Right atrium auricular region (tissue), 2 donors: Measurements from ENCODE around the gene LMBRD1. TPM values are rescaled to one million over a fixed set of nuclear protein-coding genes. Genes with fewer than 3 reads are reported as not detected.

Experiments used
- DNase-seq: peaks from one replicate; pipeline ENCODE4 v3.0.0-alpha.2; 2019; ENCODE audit warnings: low spot score
- H3K27ac ChIP-seq, 2 donors: fragments of 200-600 bp; sonication (generic); 1 replicate in 1 of 2; 2 replicates in 1 of 2; pipeline ENCODE4 v1.5.1; 2016 to 2019
- H3K27me3 ChIP-seq, 2 donors: fragments of 200-600 bp; sonication (generic); one replicate each; pipeline versions ENCODE4 v1.5.1 to v1.6.0; 2017 to 2019
- H3K36me3 ChIP-seq: fragments of 200-600 bp; sonication (generic); one replicate; pipeline ENCODE4 v1.5.1; 2016
- H3K4me1 ChIP-seq, 2 donors: fragments of 200-600 bp; sonication (generic); one replicate each; pipeline versions ENCODE4 v1.5.1 to v1.6.0; 2017 to 2019
- H3K4me3 ChIP-seq, 2 donors: fragments of 200-600 bp; sonication (generic); 1 replicate in 1 of 2; 2 replicates in 1 of 2; pipeline ENCODE4 v1.5.1; 2017 to 2019; ENCODE audit warnings: mild to moderate bottlenecking in 1 of 2, moderate library complexity in 1 of 2
- H3K9me3 ChIP-seq, 2 donors: fragments of 200-600 bp; sonication (generic); one replicate each; pipeline ENCODE4 v1.5.1; 2019
- total RNA-seq, 2 donors: library from RNA; depleted of rRNA; stranded (reverse); fragments of >200 nt; gene quantifications; one replicate each; pipeline ENCODE4 v1.1.0, GENCODE V29; 2016
- TF ChIP-seq, protein P1 (sequence below), 2 donors: fragments of 200-600 bp; sonication (generic); IDR thresholded peaks; one replicate each; pipeline ENCODE4 v1.5.1; 2019; ENCODE audit warnings: antibody characterized with exemption in 2 of 2

The LMBRD1 gene
- total RNA-seq, 2 donors from 2014 or later: 46.9 to 50.0 TPM

DNA sequence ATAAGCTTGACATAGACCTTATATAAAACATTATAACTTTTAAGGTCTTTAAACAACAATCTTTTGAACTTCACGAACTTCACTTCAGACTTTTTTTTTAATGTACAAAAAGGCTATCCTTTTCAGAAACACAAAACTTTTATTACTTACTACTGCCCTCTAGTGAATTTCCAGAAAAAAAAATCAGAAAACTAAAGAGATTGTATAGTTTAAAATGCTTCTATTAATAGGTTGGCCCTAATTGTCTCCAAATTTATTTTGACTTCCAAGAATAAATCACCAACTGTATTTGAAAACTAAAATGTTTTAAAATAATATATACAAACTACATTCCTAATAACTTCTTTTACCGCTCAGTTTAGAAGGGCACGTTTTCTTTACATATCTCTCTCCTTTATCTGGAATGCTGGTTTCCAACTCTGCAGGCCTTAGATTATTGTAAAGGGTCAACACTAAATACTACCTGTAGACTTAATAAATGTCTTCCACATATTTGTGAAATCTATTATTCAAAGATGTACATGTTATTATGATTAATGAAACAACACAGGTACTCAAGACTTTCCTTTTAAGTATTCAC lies 66.8 kb downstream of the LMBRD1 start:
- no peak overlapping the region for H3K27ac ChIP-seq
- no peaks in the 10 kb centered on the region for H3K4me1 ChIP-seq
- DNase-seq: no peak
- no peak overlapping the region for H3K4me3 ChIP-seq
- TF ChIP-seq, protein P1, sequence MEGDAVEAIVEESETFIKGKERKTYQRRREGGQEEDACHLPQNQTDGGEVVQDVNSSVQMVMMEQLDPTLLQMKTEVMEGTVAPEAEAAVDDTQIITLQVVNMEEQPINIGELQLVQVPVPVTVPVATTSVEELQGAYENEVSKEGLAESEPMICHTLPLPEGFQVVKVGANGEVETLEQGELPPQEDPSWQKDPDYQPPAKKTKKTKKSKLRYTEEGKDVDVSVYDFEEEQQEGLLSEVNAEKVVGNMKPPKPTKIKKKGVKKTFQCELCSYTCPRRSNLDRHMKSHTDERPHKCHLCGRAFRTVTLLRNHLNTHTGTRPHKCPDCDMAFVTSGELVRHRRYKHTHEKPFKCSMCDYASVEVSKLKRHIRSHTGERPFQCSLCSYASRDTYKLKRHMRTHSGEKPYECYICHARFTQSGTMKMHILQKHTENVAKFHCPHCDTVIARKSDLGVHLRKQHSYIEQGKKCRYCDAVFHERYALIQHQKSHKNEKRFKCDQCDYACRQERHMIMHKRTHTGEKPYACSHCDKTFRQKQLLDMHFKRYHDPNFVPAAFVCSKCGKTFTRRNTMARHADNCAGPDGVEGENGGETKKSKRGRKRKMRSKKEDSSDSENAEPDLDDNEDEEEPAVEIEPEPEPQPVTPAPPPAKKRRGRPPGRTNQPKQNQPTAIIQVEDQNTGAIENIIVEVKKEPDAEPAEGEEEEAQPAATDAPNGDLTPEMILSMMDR (IDR thresholded peaks at IDR 0.05): peak in 1 of 2 donors; percentile 56
- H3K9me3 ChIP-seq: peaks cover 0 to 9% of the 10 kb centered on the region in 2 donors
- no peaks in the 10 kb centered on the region for H3K36me3 ChIP-seq
- no peaks in the 10 kb centered on the region for H3K27me3 ChIP-seq

DNA sequence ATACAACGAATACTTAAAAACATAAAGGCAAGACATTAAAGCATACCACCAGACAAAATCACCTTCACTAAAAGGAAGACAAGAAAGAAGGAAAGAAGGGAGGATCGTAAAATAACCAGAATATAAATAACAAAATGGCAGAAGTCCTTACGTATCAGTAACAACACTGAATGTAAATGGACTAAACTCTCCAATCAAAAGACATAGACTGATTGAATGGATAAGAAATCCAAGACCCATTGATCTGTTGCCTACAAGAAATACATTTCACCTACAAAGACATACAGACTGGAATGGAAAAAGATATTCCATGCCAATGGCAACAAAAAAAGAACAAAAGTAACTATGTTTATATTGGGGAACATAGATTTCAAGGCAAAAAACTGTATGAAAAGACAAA lies 74.1 kb downstream of the LMBRD1 start:
- TF ChIP-seq, protein P1 (IDR thresholded peaks at IDR 0.05): no peak
- H3K4me3 ChIP-seq: no peak overlapping the region
- no peaks in the 10 kb centered on the region for H3K4me1 ChIP-seq
- H3K36me3 ChIP-seq: peaks cover 7% of the 10 kb centered on the region
- no peaks in the 10 kb centered on the region for H3K27me3 ChIP-seq
- no peak overlapping the region for H3K27ac ChIP-seq
- no peak for DNase-seq
- H3K9me3 ChIP-seq: peaks cover 0 to 13% of the 10 kb centered on the region in 2 donors

DNA sequence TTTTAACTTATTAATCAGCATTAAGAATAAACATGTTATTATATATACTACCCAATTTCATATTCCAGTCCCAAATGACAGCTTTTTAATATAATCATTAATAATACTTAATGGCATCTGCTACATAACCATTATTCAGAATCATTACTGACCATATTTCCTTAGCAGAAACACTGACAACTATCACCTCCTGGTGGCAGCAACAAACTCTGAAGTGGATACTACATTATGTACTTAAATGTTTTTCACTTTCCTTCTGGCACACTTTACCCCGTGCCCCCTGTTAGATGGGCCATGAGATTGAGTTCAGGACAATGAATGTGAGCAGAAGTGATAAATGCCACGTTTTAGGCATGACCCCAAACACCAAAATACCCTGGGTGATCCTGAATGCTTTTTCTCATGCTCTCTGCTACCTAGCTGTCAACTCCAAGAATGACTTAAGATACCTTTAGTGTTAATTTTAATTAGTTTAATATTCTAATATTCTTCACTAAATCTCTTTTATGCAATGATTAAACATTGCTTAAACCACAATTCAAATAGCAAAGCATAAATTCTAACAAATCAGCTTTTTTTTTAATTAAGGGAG lies 77.1 kb downstream of the LMBRD1 start:
- no peak overlapping the region for H3K4me3 ChIP-seq
- no peaks in the 10 kb centered on the region for H3K4me1 ChIP-seq
- H3K36me3 ChIP-seq: peaks cover 17% of the 10 kb centered on the region
- peaks cover 0 to 3% of the 10 kb centered on the region in 2 donors for H3K9me3 ChIP-seq
- no peak for DNase-seq
- TF ChIP-seq, protein P1 (IDR thresholded peaks at IDR 0.05): peak in 1 of 2 donors; percentile 54
- no peak overlapping the region for H3K27ac ChIP-seq
- no peaks in the 10 kb centered on the region for H3K27me3 ChIP-seq

DNA sequence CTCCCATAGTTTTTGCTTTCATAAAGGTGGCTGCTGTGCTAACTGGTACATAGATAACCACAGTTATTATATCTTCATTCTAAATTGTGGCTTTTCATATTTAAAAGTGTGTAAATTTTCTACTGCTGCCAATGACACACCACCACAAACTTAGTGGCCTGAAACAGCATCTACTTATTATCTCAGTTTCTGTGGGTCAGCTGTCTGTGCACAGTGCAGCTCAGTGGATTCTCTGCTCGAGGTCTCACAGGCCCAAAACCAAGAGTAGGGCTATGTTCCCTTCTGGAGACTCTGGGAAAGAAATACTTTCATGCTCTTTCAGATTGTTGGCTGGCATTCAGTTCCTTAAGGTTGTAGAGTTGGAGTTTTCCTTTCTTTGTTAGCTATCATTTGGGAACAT lies 90.1 kb downstream of the LMBRD1 start:
- H3K27me3 ChIP-seq: no peaks in the 10 kb centered on the region
- TF ChIP-seq, protein P1 (IDR thresholded peaks at IDR 0.05): no peak
- no peaks in the 10 kb centered on the region for H3K9me3 ChIP-seq
- no peak overlapping the region for H3K4me3 ChIP-seq
- no peaks in the 10 kb centered on the region for H3K4me1 ChIP-seq
- no peak for DNase-seq
- peaks cover 9% of the 10 kb centered on the region for H3K36me3 ChIP-seq
- no peak overlapping the region for H3K27ac ChIP-seq

DNA sequence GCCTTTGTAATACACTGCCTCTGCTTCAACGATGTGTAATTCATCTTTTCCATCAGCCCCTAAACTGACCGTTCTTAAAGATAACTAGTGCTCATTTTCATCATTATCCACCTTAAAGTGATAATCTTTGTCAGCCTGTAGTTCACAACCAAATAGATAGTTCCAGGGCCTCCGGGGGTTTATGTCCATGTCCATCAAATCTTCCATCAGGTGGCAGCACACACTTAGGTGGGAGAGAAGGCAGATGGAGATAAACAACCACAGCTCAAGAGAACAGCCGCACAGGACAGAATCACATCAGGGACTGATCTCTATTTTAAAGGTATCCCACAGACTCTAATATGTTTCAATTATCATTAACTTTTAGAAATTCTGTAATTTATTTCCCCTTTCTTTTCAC lies 90.9 kb downstream of the LMBRD1 start:
- Histone ChIP-seq H3K4me3 (no peak overlapping the region), H3K27me3 (no peaks in the 10 kb centered on the region), H3K9me3 (no peaks in the 10 kb centered on the region), H3K4me1 (no peaks in the 10 kb centered on the region), H3K27ac (no peak overlapping the region), H3K36me3 (peaks cover 9% of the 10 kb centered on the region)
- no peak for DNase-seq
- TF ChIP-seq, protein P1 (IDR thresholded peaks at IDR 0.05): no peak

DNA sequence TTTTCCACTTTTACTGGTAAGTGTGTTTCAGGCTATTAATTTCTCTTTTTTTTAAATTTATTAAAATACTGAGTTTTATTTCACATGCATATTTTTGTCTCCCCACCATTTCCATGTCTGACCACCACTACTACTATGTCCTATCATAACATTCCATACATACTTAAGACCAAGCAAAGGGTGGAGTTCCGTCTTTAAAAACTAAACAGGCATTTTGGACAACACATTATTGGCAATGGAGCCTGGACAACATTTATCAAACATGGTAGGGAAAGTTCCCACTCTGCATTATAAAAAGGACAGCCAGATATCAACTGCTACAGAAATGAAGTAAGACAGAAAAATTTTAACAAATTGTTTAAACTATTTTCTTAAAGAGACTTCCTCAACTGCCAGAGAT lies 91.9 kb downstream of the LMBRD1 start:
- no peak overlapping the region for H3K27ac ChIP-seq
- peaks cover 9% of the 10 kb centered on the region for H3K36me3 ChIP-seq
- no peaks in the 10 kb centered on the region for H3K9me3 ChIP-seq
- no peak overlapping the region for H3K4me3 ChIP-seq
- TF ChIP-seq, protein P1 (IDR thresholded peaks at IDR 0.05): no peak
- H3K27me3 ChIP-seq: no peaks in the 10 kb centered on the region
- no peaks in the 10 kb centered on the region for H3K4me1 ChIP-seq
- no peak for DNase-seq
